Ascending aorta (tissue), 2 donors: ENCODE data around the gene SNRNP27. TPM values are rescaled to one million over a fixed set of nuclear protein-coding genes. Genes with fewer than 3 reads are reported as not detected.

ENCODE experiments used
- DNase-seq, 2 donors: peaks; one replicate each; pipeline ENCODE4 v3.0.0-alpha.2; 2019; ENCODE audit warnings: low spot score in 2 of 2
- H3K27ac ChIP-seq, 2 donors: fragments of 200-600 bp; sonication (generic); one replicate each; pipeline ENCODE4 v1.5.1; 2016 to 2017; ENCODE audit warnings: mild to moderate bottlenecking in 1 of 2
- H3K27me3 ChIP-seq: fragments of 200-600 bp; sonication (generic); one replicate; pipeline ENCODE4 v1.5.1; 2017
- H3K36me3 ChIP-seq, 2 donors: fragments of 200-600 bp; sonication (generic); one replicate each; pipeline ENCODE4 v1.5.1; 2016
- H3K4me1 ChIP-seq, 2 donors: fragments of 200-600 bp; sonication (generic); one replicate each; pipeline ENCODE4 v1.5.1; 2016 to 2017; ENCODE audit warnings: mild to moderate bottlenecking in 1 of 2
- H3K4me3 ChIP-seq, 2 donors: fragments of 200-600 bp; sonication (generic); one replicate each; pipeline ENCODE4 v1.5.1; 2016 to 2017; ENCODE audit warnings: mild to moderate bottlenecking in 1 of 2
- H3K9me3 ChIP-seq, 2 donors: fragments of 200-600 bp; sonication (generic); one replicate each; pipeline ENCODE4 v1.5.1; 2016
- CTCF ChIP-seq, 3 experiments: fragments of 200-600 bp in 2 of 3; fragments of 450-650 bp in 1 of 3; sonication (generic) in 2 of 3; IDR thresholded peaks; one replicate each; pipeline ENCODE4 v1.5.1; 2016 to 2019; ENCODE audit warnings: antibody characterized with exemption in 3 of 3, mild to moderate bottlenecking in 1 of 3, moderate library complexity in 1 of 3
- intact Hi-C: fragments of 100-400 bp; cut with DNase I; formaldehyde crosslinking; loops from one replicate; pipeline ENCODE4 v1.15.1; 2023
- total RNA-seq: library from RNA; depleted of rRNA; stranded (reverse); fragments of >200 nt; gene quantifications from one replicate; pipeline ENCODE4 v1.1.0, GENCODE V29; 2016

SNRNP27 gene
- total RNA-seq, 1 donor from 2014 or later: 157 TPM

GRCh38 chr2:69926849-69927515 is 33.2 kb downstream of the SNRNP27 start:
- no peak for TF ChIP-seq CTCF (IDR thresholded peaks at IDR 0.05)
- no peak overlapping the region for H3K4me3 ChIP-seq
- peaks cover 6 to 11% of the 10 kb centered on the region in 2 donors for H3K36me3 ChIP-seq
- no peaks in the 10 kb centered on the region for H3K9me3 ChIP-seq
- DNase-seq: no peak
- peaks cover 0 to 4% of the 10 kb centered on the region in 2 donors for H3K4me1 ChIP-seq
- no peak overlapping the region for H3K27ac ChIP-seq
- no peaks in the 10 kb centered on the region for H3K27me3 ChIP-seq
- intact Hi-C loops: no loop called here

- Histone ChIP-seq H3K27ac (peak overlapping the region; percentile 72 to 74), H3K4me1 (peaks cover 4 to 33% of the 10 kb centered on the region in 2 donors), H3K4me3 (no peak overlapping the region), H3K9me3 (no peaks in the 10 kb centered on the region), H3K27me3 (no peaks in the 10 kb centered on the region), H3K36me3 (peaks cover 19 to 24% of the 10 kb centered on the region in 2 donors)
- TF ChIP-seq CTCF (IDR thresholded peaks at IDR 0.05): no peak
- no peak for DNase-seq
- intact Hi-C loops: no loop called here
Observed at GRCh38 chr2:69931832-69932595, 38.3 kb downstream of the SNRNP27 start.

DNA sequence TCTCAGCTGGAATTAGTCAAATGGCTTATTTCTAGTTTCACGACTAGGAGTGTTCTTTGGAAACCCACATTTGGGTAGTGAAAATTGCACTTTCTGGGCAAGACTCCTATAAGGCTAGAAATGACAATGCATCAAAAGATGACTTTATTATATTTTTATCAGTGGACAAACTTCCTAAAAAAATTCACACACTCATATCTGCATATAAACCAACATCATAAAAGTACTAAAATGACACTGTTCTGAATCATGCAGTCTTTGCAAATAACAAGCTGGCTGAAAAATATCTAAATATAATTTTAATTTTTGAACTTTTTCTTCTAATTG is 38.8 kb downstream of the SNRNP27 start:
- peaks cover 24 to 29% of the 10 kb centered on the region in 2 donors for H3K36me3 ChIP-seq
- no peak overlapping the region for H3K4me3 ChIP-seq
- DNase-seq: no peak
- H3K4me1 ChIP-seq: peaks cover 4 to 33% of the 10 kb centered on the region in 2 donors
- TF ChIP-seq CTCF (IDR thresholded peaks at IDR 0.05): no peak
- H3K27ac ChIP-seq: peak overlapping the region; percentile 72 to 76
- intact Hi-C loops: no loop called here
- H3K27me3 ChIP-seq: no peaks in the 10 kb centered on the region
- no peaks in the 10 kb centered on the region for H3K9me3 ChIP-seq

DNA sequence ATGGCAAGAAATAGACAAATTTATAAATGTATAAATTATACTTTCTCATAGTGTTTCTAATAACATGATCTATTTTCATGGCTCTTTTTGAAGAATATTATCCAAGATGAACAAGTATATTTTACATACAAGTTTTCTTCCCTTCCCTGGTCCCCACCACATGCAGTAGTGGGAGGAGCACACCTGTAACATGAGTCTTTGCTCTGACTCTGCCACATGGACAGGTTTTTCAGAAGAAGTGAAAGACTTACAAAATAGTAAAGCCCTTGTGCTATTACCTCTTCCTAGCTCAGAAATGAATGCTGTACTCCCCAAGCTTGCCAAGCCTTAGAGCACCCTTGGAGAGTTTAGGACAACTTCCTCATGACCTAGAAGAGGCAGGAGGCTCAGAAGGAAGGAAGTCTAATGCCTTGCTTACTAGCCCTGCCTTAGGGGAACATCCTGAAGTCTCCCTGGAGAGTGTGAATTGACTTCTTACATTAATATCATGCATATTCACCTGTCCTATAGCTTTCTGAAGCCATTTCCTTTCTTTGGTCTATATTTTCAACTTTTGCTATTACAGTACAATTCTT is 39.6 kb downstream of the SNRNP27 start:
- no peak for DNase-seq
- Histone ChIP-seq H3K4me1 (peaks cover 4 to 33% of the 10 kb centered on the region in 2 donors), H3K27ac (peak overlapping the region; percentile 72 to 76), H3K4me3 (no peak overlapping the region), H3K27me3 (no peaks in the 10 kb centered on the region), H3K9me3 (no peaks in the 10 kb centered on the region), H3K36me3 (peaks cover 32 to 37% of the 10 kb centered on the region in 2 donors)
- TF ChIP-seq CTCF (IDR thresholded peaks at IDR 0.05): no peak
- intact Hi-C loops: no loop called here

GRCh38 chr2:69933839-69934613 is 40.3 kb downstream of the SNRNP27 start:
- intact Hi-C loops: no loop called here
- H3K9me3 ChIP-seq: no peaks in the 10 kb centered on the region
- H3K4me3 ChIP-seq: no peak overlapping the region
- no peak for DNase-seq
- H3K27me3 ChIP-seq: no peaks in the 10 kb centered on the region
- no peak for TF ChIP-seq CTCF (IDR thresholded peaks at IDR 0.05)
- H3K27ac ChIP-seq: peak overlapping the region; percentile 72 to 76
- H3K4me1 ChIP-seq: peaks cover 4 to 33% of the 10 kb centered on the region in 2 donors
- H3K36me3 ChIP-seq: peaks cover 39% of the 10 kb centered on the region in 2 donors
